LNCaP clone FGC (cell line): ENCODE data around the gene PLXNA4.

Experiments
- DNase-seq: peaks from one replicate; pipeline ENCODE4 v3.0.0-alpha.2; 2011; ENCODE audit warnings: low read depth
- H3K4me3 ChIP-seq: 2 replicates; pipeline ENCODE4 v1.5.1; 2011; ENCODE audit warnings: mild to moderate bottlenecking, low read depth, low read length, control low read depth
- TF ChIP-seq, protein P1 (sequence below): IDR thresholded peaks from 2 replicates; pipeline ENCODE4 v1.5.1; 2012; ENCODE audit warnings: mild to moderate bottlenecking; ENCODE audit not compliant: control insufficient read depth, insufficient read depth; ENCODE audit errors: extremely low read depth

Gene PLXNA4

DNA sequence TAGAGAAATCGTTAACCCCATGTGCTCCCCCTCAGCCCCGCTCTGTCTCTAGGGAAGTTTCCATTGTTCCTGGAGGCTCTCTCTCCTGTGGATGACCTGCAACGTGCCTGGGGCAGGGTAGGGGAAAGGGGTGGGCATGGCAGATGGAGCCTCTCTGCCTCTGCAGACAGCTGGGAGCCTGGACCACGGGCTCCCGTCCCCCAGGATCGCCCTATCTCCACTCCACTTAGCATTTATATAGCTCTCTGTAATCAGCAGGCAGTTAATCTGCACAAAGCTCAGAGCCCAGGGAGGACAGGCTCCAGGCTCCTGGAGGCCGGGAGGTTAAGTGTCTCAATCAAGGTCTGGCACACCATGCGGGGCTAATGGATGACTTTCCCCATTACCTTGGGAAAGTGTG lies 369.7 kb downstream of the PLXNA4 start:
- no peak for DNase-seq
- TF ChIP-seq, protein P1, sequence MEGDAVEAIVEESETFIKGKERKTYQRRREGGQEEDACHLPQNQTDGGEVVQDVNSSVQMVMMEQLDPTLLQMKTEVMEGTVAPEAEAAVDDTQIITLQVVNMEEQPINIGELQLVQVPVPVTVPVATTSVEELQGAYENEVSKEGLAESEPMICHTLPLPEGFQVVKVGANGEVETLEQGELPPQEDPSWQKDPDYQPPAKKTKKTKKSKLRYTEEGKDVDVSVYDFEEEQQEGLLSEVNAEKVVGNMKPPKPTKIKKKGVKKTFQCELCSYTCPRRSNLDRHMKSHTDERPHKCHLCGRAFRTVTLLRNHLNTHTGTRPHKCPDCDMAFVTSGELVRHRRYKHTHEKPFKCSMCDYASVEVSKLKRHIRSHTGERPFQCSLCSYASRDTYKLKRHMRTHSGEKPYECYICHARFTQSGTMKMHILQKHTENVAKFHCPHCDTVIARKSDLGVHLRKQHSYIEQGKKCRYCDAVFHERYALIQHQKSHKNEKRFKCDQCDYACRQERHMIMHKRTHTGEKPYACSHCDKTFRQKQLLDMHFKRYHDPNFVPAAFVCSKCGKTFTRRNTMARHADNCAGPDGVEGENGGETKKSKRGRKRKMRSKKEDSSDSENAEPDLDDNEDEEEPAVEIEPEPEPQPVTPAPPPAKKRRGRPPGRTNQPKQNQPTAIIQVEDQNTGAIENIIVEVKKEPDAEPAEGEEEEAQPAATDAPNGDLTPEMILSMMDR = no peak
- H3K4me3 ChIP-seq = no peak overlapping the region

DNA sequence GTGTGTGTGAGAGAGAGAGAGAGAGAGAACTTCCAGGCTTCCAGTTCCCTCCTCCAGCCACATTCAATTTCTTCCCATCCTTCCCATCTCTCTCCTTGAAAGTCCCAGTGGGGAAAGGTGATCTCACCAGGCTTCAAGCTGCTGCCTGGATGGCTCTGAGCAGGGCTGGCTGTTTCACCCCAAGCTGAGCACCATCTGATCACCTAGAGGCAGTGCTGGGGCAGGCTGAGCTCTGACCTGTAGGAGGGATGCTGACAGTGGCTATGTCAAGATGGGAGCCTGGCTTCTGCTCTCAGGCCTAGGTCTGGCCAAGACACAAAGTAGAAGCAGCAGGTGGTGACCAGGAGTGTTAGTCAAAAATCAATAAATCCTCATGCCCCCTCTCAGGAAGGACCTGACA lies 370.8 kb downstream of the PLXNA4 start:
- DNase-seq = no peak
- TF ChIP-seq, protein P1 = no peak
- H3K4me3 ChIP-seq = no peak overlapping the region

GRCh38 chr7:132203021-132203420 lies 373.2 kb downstream of the PLXNA4 start:
- H3K4me3 ChIP-seq = no peak overlapping the region
- TF ChIP-seq, protein P1 = no peak
- no peak for DNase-seq

DNA sequence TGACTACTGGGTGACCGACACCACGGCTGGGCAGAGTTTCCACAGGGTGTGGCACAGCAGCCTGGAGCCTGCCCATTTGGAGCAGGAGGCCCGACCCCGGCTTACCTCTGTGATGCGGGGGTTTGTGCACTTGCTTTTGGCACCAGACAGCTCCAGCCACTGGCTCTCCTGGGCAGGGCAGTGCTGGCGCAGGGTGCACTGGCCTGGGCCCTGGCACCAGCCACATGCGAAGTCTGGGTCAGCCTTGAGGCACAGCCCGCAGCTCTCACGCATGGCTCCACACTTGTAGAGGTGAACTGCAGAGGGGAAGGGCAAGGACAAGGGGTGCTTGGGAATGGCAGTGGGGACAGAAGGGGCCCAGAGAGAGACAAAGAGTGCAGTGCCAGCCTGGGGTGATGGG lies 373.7 kb downstream of the PLXNA4 start:
- TF ChIP-seq, protein P1 = no peak
- no peak for DNase-seq
- H3K4me3 ChIP-seq = no peak overlapping the region

DNA sequence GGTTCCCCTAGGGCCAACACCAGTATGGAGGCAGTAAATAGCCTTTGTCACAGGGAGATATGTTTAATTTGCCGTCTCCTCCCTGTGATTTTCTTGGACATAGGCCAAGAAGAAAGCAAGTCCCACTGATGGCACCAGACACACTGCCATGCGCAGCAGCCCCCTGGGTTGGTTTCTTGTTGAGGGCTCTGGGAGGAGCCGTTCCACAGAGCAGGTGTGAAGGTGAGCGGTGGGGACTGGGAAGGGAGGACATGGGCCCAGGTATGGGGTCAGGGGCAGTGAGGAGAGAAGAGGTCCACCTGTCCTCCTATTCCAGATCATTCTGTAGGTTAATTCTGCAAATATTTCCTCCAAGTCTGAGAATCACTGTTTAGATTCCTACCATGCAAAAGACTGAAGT lies 376.1 kb downstream of the PLXNA4 start:
- DNase-seq = no peak
- TF ChIP-seq, protein P1 = no peak
- H3K4me3 ChIP-seq = no peak overlapping the region

GRCh38 chr7:132199626-132200025 lies 376.6 kb downstream of the PLXNA4 start:
- TF ChIP-seq, protein P1 = no peak
- no peak overlapping the region for H3K4me3 ChIP-seq
- no peak for DNase-seq

DNA sequence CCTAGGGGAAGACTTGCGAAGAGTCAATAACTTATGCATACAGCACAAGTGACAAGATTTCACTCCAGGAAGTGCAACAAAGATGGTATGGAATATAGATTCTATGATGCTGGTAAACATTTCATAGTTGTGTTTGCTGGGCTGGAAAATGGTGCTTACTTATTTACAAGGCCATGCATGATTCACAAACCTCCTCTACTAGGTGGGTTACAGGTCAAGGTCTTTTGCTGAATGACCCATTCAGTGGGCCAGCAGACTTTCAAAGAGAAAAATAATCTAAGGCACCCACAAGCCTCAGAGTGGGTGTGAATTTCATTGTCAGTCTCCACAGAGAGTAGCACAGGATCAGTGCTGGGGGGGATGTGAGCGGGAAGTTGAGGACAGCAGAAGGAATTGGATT lies 378.5 kb downstream of the PLXNA4 start:
- TF ChIP-seq, protein P1 = no peak
- DNase-seq = no peak
- no peak overlapping the region for H3K4me3 ChIP-seq
